HG02678 (cell line): Measurements from ENCODE around the gene DIPK1A.

Experiments
- ATAC-seq: cut with Tn5 transposase; IDR thresholded peaks from one replicate; pipeline ENCODE4 v1.9.1; 2021; ENCODE audit warnings: mild to moderate bottlenecking, moderate library complexity; ENCODE audit not compliant: unreplicated experiment

DIPK1A gene

DNA sequence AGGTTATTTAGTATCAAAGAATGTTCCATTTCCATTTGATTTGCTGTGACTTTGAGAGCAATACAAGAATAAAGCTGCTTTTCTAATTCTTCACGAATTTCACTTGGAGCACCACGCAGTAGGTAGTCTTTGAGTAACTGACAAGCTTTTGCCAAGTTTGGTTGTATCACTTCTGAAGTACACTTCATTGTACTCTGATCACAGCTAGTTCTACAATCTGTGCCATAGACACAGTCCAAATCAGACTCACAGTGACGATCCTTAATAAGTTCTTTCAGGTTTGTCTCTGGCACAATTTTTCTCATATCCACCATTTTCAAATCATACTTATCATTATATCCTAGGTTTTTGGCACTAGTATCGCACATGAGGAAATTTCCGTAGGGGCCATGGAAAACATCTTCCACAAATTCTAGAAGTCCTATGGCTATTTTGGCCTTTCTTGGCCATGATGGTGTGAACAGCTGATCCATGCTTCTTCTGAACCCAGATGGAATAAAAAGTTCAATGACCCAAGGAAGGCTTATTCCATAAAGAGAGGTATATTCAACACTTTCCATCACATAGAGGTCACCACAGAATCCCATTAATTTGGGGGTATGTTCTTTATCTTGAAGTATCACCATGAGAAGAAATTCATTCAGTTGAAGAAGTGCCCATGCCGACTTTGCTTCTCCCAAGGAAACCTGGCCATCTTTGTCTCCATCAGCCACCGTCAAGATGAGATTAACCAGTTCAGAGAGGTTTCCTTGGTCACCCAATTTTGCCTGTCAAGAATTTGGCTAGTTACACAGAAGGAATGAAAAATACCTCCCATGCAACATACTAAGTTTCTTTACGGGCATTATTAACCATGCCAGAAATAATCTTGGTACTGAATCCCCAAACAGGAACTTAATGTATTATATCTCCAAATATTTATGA, 117.6 kb downstream of the DIPK1A start:
- ATAC-seq = no peak

DNA sequence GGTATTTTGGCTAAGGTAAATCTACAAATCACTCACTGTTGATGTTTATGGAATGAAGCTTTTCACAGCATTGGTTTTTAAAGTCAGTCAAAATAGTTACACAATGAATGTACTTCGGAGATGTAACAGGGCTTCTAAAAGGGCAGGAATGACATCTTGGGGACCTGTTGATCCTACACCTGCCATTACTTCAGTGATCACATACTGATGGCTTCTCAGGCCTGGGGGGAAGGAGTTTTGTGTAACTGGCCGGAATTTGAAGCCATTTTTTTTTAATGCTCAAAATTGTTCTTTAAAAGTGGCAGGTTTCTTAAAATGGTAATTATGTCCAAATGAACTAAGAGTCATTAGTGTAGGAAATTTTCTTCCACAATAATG, 118.2 kb downstream of the DIPK1A start:
- ATAC-seq = no peak

DNA sequence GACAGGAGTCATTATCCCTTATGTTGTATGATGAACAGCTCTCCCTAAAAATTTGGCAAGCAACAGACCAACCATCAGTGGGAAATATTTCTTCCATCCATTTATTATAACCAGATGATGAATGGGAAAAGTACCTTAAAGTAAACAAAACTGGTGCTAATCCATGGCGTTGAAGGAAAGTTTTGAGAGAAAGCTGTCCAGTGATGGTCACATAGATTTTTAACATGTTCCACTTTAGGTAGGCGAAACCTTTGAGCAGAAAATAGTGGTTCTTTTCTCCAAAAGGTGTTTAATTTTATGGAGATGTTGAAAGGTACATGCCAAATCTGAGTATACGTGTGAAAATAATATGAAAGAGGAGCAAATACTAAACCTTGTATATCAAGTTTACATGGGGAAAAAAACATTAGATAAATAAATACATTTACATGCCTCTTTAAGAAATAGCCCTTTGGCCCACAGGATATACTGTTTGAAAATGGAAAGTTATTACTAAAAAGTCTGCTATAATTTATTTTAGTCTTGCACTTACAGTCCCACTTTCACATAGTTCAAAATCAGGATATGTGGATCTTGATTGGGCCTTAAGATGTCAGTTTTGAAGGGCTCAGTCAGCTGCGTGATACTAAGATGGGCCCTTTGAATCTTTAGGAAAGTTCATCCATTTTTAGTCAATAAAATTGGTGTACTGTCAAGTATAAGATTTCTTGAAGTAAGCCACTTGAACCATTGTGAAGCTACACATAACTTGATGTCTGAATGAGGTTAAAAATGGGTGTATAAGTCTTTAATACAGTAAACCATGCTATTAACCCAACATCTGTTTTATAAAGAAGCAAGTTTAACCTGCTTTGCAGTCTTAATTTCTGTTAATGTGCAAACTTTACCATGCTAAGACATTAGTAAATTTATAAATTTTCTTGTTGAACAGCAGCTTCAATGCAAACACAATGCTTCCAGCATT, 118.9 kb downstream of the DIPK1A start:
- ATAC-seq = no peak

DNA sequence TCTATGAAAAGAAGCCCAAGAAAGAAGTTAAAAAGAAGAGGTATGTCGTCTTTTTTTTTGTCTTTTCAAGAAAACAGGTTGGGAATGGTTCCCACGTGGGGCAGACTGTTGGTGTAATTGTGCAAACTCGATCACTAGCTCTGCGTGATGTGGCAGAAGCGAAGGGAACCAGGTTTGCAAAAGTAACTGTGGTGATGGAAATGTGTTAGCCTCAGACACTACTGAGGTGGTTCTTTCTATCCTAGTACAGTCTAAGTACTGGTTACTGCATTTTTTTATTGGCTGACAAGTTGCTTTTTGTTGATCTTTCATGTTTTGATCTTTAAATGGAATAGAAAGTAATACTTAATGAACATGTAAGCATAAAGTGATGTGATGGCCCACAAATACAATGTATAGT, 120.7 kb downstream of the DIPK1A start:
- no peak for ATAC-seq

DNA sequence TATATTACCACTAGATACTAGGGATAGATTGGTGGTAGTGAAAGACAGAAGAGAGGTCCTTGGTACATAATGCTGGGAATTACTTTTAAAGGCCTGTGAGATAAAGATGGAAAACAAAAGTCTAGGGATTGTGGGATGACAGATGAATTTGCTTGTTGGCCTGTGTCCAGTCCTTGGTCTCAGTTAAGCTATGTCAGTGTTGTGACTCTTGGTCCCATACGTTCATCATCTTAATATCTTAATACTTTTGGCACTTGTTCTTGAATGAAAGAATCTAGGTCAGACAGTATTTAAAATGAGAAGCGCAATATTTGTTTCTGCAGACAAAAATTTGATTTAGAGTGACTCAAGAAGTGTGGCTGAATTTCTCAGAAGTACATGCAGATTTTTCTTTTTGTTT, 121.8 kb downstream of the DIPK1A start:
- no peak for ATAC-seq

- no peak for ATAC-seq
Observed at GRCh38 chr1:92838519-92838918, 122.7 kb downstream of the DIPK1A start.

GRCh38 chr1:92837062-92837461, 124.2 kb downstream of the DIPK1A start:
- no peak for ATAC-seq

DNA sequence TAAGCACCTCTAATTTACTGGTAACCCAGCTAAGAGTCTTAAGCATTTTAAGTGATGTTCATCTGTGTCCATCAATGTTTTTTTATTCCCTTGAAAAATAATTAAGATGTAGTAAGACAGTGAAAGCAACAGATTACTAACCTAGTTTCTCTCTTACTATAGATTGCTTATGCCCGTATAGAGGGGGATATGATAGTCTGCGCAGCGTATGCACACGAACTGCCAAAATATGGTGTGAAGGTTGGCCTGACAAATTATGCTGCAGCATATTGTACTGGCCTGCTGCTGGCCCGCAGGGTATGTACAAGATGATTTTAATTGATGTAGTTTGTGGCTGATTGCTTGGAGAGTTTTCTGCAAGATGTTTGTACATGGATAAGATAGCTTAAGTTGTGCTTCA, 126.6 kb downstream of the DIPK1A start:
- ATAC-seq = no peak

DNA sequence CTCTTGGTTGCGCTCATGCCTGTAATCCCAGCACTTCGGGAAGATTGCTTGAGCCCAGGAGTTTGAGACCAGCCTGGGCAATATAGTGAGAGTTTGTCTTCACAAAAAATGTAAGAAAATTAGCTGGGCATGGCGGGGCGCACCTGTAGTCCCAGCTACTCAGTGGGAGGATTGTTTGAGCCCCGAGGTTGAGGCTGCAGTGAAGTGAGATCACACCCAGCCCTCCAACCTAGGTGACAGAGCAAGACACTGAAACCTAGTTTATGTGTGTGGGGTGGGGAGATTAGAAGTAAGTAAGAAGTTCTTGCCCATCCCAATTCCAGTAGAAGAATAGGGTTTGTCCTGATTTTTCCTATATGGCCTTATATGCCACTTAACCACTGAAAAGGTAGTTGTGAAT, 127.4 kb downstream of the DIPK1A start:
- ATAC-seq = no peak

GRCh38 chr1:92832537-92833114, 128.6 kb downstream of the DIPK1A start:
- peak; percentile 7 for ATAC-seq

DNA sequence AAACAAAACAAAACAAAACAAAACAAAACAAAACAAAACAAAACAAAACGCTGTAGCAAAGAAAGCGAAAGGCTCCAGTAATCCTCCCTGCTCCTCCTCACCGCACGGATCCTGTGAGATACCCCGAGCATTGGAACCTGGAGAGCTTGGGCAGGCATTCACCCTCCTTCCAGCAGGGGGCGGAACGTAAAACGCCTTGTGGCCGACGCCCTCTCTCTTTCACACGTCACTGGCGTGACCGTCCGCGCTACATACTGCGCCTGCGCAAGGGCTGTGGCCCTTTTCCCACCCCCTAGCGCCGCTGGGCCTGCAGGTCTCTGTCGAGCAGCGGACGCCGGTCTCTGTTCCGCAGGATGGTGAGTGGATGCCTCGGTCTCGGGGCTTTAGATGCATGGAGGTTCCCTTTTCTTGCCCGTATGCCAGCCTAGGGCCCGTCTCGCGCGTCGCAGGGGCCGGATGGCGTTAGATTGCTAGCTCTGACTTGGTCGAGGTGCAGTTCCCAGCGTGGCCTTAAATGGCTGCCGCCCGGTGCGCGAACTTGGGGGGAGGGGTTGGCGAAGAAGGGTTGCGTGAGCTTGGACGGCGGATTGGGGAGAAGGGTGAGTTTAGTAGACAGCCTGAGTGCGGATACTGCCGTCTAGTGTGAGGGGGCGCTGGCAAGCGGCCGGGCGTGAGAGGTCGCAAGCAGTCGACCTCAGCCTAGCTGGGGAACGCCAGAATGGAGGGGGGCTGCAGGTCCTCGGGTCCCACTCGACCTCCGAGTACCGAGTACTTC, 129.3 kb downstream of the DIPK1A start, which contains the start of gene RPL5:
RPL5 (plus strand) TSS at position 279 of the 775 bp plus-strand sequence; CDS start at position 354, 75 bp downstream.
- peak; percentile 86 for ATAC-seq

GRCh38 chr1:92831368-92831761, 129.9 kb downstream of the DIPK1A start:
- ATAC-seq = no peak

DNA sequence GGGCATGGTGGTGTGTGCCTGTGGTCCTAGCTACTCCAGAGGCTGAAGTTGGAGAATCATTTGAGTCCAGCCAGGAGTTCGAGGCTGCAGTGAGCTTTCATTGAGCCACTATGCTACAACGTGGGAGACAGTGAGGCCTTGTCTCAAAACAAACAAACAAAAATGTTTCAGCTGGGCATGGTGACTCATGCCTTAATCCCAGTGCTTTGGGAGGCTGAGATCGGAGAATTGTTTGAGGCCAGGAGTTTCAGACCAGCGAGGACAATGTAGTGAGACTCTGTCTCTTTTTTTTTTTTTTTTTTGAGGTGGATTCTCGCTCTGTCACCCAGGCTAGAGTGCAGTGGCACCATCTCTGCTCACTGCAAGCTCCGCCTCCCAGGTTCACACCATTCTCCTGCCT, 134.5 kb downstream of the DIPK1A start:
- no peak for ATAC-seq

GRCh38 chr1:92822879-92823278, 138.4 kb downstream of the DIPK1A start:
- ATAC-seq = no peak

GRCh38 chr1:92820551-92820950, 140.7 kb downstream of the DIPK1A start:
- ATAC-seq = no peak

DNA sequence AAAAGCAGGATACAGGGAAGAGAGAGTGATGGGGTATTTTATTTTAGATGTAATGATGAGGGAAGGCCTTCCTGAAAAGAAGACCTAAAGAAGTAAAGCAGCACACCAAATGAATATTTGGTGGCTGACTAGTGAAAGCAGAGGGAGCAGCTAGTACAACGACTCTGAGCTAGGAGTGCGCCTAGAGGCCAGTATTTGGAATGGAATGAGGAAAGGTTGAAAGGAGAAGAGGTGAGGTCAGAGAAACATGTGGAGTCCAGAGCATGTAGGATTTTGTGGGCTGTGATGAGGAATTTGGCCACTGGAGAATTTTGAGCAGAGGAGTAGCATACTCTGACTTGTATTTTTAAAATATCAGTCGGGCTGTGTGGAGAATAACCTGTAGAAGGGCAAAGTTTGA, 141.2 kb downstream of the DIPK1A start:
- ATAC-seq = no peak

DNA sequence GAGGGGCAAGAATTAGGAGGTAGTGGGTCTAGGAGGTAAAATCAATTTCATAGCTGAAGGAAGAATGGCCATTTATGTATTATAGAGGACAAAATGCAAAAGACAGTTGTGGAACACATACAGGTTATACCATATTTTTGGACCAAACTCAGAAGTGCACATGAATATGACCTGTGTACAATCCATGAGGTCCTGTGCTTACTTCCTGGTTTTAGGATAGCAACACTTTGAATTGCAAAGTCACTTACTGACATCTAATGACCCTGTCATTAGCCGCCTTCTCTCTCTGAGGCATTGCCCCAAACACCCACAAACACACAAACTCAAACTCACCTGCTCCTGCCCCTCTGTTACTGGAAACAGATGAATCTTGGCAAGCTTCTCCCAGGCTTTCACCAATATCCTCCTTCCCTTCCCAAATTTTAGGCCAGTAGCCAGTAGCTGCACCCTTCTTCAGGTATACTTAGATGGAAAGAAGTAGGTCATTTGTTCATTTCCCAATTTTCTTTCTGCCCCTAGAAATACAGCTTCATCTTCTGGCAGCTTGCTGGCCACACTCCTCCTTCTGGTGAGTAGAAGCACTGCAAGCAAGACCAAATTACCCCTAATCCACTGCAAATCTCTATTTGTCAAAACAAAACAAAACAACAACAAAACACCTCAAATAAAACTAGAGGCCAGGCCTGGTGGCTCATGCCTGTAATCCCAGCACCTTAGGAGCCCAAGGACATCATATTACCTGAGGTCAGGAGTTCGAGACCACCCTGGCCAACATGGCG, 143.1 kb downstream of the DIPK1A start:
- ATAC-seq = peak; percentile 63

- ATAC-seq = no peak
Observed at GRCh38 chr1:92817137-92817697, 144.0 kb downstream of the DIPK1A start.

GRCh38 chr1:92816732-92817131, 144.5 kb downstream of the DIPK1A start:
- ATAC-seq = no peak
